ENCODE data around the gene BOLL.

GRCh38 chr2:197710424-197711042 lies 74.6 kb downstream of the BOLL start:
- TF ChIP-seq ZBTB33 (IDR thresholded peaks at IDR 0.05) (no peak), POLR2A (IDR thresholded peaks at IDR 0.05; ENCODE audit: low read depth, low read length) (no peak), CTCF (IDR thresholded peaks at IDR 0.05 in 2 of 3, conservative IDR thresholded peaks at IDR 0.05 in 1 of 3; ENCODE audit: control insufficient read depth in 2 of 3, extremely low read depth in 1 of 3, insufficient read depth in 1 of 3, low read depth in 3 of 3, low read length in 3 of 3) (no peak), CEBPB (IDR thresholded peaks at IDR 0.05; ENCODE audit: borderline replicate concordance in 1 of 2, low read depth in 2 of 2, low read length in 2 of 2) (no peak), ZNF217 (IDR thresholded peaks at IDR 0.05) (no peak)
